ENCODE measurements around the gene CLASP1. TPM values are rescaled to one million over a fixed set of nuclear protein-coding genes. Genes with fewer than 3 reads are reported as not detected.
"Not testable (repeated sequence)": the region's sequence is repeated elsewhere in the genome, so short reads cannot be mapped to it uniquely, and the experiment has no call there.

Gene CLASP1
- total RNA-seq, 1 donor from 2014 or later, result 163 TPM

GRCh38 chr2:121345887-121346286 is 303.4 kb downstream of the CLASP1 start:
- TF ChIP-seq, protein P1, sequence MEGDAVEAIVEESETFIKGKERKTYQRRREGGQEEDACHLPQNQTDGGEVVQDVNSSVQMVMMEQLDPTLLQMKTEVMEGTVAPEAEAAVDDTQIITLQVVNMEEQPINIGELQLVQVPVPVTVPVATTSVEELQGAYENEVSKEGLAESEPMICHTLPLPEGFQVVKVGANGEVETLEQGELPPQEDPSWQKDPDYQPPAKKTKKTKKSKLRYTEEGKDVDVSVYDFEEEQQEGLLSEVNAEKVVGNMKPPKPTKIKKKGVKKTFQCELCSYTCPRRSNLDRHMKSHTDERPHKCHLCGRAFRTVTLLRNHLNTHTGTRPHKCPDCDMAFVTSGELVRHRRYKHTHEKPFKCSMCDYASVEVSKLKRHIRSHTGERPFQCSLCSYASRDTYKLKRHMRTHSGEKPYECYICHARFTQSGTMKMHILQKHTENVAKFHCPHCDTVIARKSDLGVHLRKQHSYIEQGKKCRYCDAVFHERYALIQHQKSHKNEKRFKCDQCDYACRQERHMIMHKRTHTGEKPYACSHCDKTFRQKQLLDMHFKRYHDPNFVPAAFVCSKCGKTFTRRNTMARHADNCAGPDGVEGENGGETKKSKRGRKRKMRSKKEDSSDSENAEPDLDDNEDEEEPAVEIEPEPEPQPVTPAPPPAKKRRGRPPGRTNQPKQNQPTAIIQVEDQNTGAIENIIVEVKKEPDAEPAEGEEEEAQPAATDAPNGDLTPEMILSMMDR (IDR thresholded peaks at IDR 0.05; ENCODE audit: partially characterized antibody, unreplicated experiment), result no peak
- Mint-ChIP-seq H3K4me3 (ENCODE audit: unreplicated experiment) (no peak overlapping the region), H3K36me3 (ENCODE audit: unreplicated experiment) (peaks cover 6% of the 10 kb centered on the region), H3K27me3 (ENCODE audit: unreplicated experiment) (peaks cover 3% of the 10 kb centered on the region), H3K9me3 (ENCODE audit: unreplicated experiment) (peaks cover 4% of the 10 kb centered on the region), H3K27ac (ENCODE audit: unreplicated experiment) (no peak overlapping the region), H3K4me1 (ENCODE audit: low read depth, unreplicated experiment) (peaks cover under 1% of the 10 kb centered on the region)
- no peak for DNase-seq

DNA sequence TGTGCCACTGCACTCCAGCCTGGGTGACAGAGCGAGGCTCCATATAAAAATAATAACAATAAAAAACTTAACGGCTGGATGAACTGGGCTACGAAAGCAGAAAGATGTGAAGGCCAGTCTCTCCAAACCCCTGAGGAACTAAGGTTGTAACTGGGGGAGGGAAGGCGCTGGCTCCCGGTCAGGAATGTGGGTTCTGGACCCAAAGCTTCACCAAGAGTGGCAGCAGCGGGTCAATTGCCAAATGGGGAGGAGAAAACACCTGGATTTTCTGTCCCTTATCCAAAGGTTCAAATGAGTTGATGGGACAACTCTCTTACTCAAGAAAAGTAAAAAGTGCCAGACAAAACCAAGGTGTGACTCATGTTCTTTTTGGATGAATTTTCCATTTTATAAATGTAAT is 304.2 kb downstream of the CLASP1 start:
- DNase-seq, result no peak
- TF ChIP-seq, protein P1 (IDR thresholded peaks at IDR 0.05; ENCODE audit: partially characterized antibody, unreplicated experiment), result no peak
- peaks cover 3% of the 10 kb centered on the region for H3K27me3 Mint-ChIP-seq (ENCODE audit: unreplicated experiment)
- no peak overlapping the region for H3K27ac Mint-ChIP-seq (ENCODE audit: unreplicated experiment)
- H3K9me3 Mint-ChIP-seq (ENCODE audit: unreplicated experiment), result peaks cover 7% of the 10 kb centered on the region
- H3K4me1 Mint-ChIP-seq (ENCODE audit: low read depth, unreplicated experiment), result peaks cover 3% of the 10 kb centered on the region
- H3K4me3 Mint-ChIP-seq (ENCODE audit: unreplicated experiment), result no peak overlapping the region
- H3K36me3 Mint-ChIP-seq (ENCODE audit: unreplicated experiment), result peaks cover 6% of the 10 kb centered on the region

GRCh38 chr2:121343828-121344399 is 305.3 kb downstream of the CLASP1 start:
- H3K36me3 Mint-ChIP-seq (ENCODE audit: unreplicated experiment); DNase-seq; H3K4me3 Mint-ChIP-seq (ENCODE audit: unreplicated experiment); H3K27me3 Mint-ChIP-seq (ENCODE audit: unreplicated experiment); H3K9me3 Mint-ChIP-seq (ENCODE audit: unreplicated experiment); H3K4me1 Mint-ChIP-seq (ENCODE audit: low read depth, unreplicated experiment); H3K27ac Mint-ChIP-seq (ENCODE audit: unreplicated experiment): not testable (repeated sequence)

GRCh38 chr2:121343191-121343590 is 306.1 kb downstream of the CLASP1 start:
- H3K4me3 Mint-ChIP-seq (ENCODE audit: unreplicated experiment), result no peak overlapping the region
- H3K27ac Mint-ChIP-seq (ENCODE audit: unreplicated experiment), result no peak overlapping the region

GRCh38 chr2:121342751-121343150 is 306.5 kb downstream of the CLASP1 start:
- no peak for DNase-seq
- Mint-ChIP-seq H3K27me3 (ENCODE audit: unreplicated experiment) (peaks cover 3% of the 10 kb centered on the region), H3K27ac (ENCODE audit: unreplicated experiment) (no peak overlapping the region), H3K9me3 (ENCODE audit: unreplicated experiment) (peaks cover 2% of the 10 kb centered on the region), H3K4me1 (ENCODE audit: low read depth, unreplicated experiment) (peaks cover 3% of the 10 kb centered on the region), H3K36me3 (ENCODE audit: unreplicated experiment) (peaks cover 6% of the 10 kb centered on the region), H3K4me3 (ENCODE audit: unreplicated experiment) (no peak overlapping the region)
- TF ChIP-seq, protein P1 (IDR thresholded peaks at IDR 0.05; ENCODE audit: partially characterized antibody, unreplicated experiment), result no peak

More at GRCh38 chr2:121343191-121343590, 306.1 kb downstream of the CLASP1 start:
- no peak for DNase-seq
- peaks cover 2% of the 10 kb centered on the region for H3K9me3 Mint-ChIP-seq (ENCODE audit: unreplicated experiment)
- peaks cover 3% of the 10 kb centered on the region for H3K4me1 Mint-ChIP-seq (ENCODE audit: low read depth, unreplicated experiment)
- H3K36me3 Mint-ChIP-seq (ENCODE audit: unreplicated experiment), result peaks cover 6% of the 10 kb centered on the region
- TF ChIP-seq, protein P1 (IDR thresholded peaks at IDR 0.05; ENCODE audit: partially characterized antibody, unreplicated experiment), result no peak
- peaks cover 3% of the 10 kb centered on the region for H3K27me3 Mint-ChIP-seq (ENCODE audit: unreplicated experiment)

Measured in glutamatergic neuron (in vitro differentiated cells).